HG02588 (cell line): Measurements from ENCODE around the gene PAQR6.

Experiments
- ATAC-seq: cut with Tn5 transposase; IDR thresholded peaks from one replicate; pipeline ENCODE4 v1.9.1; 2021; ENCODE audit warnings: mild to moderate bottlenecking, moderate library complexity; ENCODE audit not compliant: unreplicated experiment

Gene PAQR6

DNA sequence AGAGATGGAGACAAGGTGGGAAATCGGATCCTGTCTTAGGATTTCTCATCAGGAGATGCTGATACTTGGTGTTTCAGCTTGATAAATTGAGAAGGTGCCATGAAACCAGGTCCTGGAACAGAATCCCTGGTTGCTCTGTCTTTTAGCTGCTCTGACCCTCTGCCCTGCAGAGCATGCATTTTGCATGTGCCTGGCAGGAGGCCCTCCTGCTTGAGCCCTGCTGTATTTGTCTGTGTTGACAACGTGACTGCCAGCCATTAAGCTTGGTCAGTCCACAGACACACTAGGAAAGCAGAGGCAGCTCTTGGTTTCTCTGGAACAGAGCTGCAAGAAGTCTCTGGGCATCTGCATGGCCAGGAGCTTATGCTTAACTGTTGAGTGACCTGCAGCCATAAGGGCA lies 51.4 kb downstream of the PAQR6 start:
- ATAC-seq, result no peak

DNA sequence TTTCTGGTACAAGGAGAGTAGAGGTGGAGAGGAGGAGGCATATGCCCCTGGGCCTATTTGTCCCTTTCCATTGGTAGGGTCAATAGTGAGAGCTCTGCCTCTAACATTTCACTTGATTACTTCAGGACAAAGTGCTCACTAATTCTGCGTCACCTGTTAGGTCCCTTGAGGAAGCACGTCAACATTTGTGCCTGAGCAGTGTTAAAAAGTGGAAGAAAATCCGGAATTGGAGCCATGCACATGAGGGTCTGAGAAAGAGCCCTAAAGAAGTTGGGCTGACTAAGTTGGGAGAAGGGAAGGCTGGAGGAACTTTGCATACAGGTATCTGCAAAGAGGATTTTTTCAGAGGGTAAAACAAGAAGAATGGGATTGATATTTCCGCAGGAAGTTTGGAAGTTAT lies 52.0 kb downstream of the PAQR6 start:
- no peak for ATAC-seq

DNA sequence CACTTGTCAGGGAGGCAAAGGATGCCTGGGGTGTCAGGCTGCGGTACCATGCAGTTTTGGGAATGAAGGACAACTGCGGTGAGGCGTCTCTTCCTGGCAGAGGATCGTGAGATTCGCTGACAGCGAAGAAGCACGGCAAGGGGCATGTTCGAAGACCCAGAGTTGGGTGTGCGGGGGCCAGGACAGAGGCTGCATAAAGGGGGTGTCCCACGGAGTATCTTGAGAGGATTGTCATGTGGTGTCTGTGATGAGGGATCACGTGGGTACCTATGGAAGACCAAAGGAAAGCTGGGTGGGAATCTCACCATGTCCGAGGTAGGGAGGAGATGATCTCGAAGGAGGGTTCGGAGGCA lies 53.6 kb downstream of the PAQR6 start:
- peak; percentile 8 for ATAC-seq

DNA sequence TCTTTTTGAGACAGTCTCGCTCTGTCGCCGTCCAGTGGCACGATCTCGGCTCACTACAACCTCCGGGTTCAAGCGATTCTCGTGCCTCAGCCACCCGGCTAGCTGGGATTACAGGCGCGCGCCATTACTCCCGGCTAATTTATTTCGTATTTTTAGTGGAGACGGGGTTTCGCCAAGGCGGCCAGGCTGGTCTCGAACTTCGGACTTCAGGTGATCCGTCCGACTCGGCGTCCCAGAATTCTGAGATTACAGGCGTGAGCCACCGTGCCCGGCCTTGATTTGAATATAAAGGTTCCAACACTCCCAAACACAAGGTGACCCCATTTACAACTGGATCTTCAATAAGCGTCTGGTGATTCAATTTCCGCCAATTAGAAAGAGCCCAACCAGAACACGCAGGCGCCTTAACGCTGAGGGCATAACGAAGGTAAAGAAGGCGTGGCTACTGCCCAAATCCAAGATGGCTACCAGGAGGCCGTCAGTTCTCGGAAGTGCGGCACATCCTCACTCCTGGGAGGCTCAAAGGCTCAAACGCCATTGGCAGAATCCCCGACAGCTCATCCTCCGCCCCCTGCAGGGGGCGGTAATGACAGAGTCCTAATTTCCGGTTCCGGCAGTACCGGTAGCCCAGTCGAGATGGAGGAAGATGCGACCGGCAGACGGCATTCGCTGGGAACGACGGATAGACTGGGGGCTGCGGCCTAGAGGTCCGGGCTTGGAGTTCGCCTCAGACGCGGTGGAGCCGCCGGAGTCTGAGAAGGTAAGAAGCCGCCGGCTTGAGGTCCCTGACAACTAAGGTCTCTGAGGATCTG lies 54.2 kb downstream of the PAQR6 start, which contains the start of gene SLC25A44:
Gene SLC25A44 (plus strand): TSS at position 617 of the 812 bp plus-strand sequence. CDS start 5,744 bp downstream, outside the sequence.
- ATAC-seq, result peak; percentile 95
